Uterus (tissue), 2 donors: Measurements from ENCODE around the gene SAMD8.

Experiments
- CTCF ChIP-seq, 4 experiments: fragments of 200-600 bp in 2 of 4; fragments of 450-650 bp in 2 of 4; sonication (generic) in 2 of 4; IDR thresholded peaks; one replicate each; pipeline ENCODE4 v1.5.1; 2016 to 2019; ENCODE audit warnings: antibody characterized with exemption in 4 of 4, mild to moderate bottlenecking in 2 of 4, moderate library complexity in 1 of 4
- POLR2A ChIP-seq, 2 donors: fragments of 450-650 bp; IDR thresholded peaks; one replicate each; pipeline ENCODE4 v1.6.1; 2016; ENCODE audit warnings: antibody characterized with exemption in 2 of 2, mild to moderate bottlenecking in 1 of 2, moderate library complexity in 1 of 2

GRCh38 chr10:75168275-75168674 is 56.8 kb downstream of the SAMD8 start:
- TF ChIP-seq CTCF (IDR thresholded peaks at IDR 0.05) (no peak), POLR2A (IDR thresholded peaks at IDR 0.05) (no peak)
